Central memory CD4-positive, alpha-beta T cell (primary cell): ENCODE measurements around the gene COQ5.
A peak's percentile ranks its signal among the peaks of the same experiment; 100 is the strongest.

Experiments used
- DNase-seq: peaks from one replicate; pipeline ENCODE4 v3.0.0; 2022

Gene COQ5

DNA sequence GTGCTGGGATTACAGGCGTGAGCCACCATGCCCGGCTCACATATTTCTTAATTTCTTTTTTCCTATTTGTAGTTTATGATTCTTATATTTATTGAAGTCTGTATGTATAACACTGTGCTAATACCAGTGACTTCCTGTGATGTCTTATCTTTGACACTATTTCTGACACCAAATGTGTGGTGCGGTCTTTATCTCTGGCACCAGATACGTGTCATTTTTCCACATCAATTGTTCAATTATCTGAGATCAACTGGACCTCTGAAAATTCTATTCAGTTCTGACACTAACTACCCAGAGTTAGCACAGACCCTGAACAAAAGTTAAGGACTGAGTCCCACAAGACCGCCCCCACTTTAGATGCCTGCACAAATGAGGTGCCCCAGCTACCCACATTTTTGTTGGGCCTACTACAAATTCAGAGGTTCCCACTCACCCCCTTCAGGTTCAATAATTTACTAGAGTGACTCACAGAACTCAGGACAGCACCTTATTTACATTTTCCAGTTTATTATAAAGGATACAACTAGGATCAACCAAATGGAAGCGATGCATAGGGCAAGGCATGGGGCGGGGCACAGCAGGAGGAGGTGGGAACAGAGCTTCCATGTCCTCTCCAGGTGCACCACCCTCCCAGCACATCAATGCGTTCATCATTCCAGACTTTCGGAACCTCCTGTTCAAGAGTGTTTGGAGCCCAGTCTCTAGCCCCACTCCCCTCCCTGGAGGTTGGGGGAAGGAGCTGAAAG is 47.8 kb downstream of the COQ5 start:
- DNase-seq, result no peak

DNA sequence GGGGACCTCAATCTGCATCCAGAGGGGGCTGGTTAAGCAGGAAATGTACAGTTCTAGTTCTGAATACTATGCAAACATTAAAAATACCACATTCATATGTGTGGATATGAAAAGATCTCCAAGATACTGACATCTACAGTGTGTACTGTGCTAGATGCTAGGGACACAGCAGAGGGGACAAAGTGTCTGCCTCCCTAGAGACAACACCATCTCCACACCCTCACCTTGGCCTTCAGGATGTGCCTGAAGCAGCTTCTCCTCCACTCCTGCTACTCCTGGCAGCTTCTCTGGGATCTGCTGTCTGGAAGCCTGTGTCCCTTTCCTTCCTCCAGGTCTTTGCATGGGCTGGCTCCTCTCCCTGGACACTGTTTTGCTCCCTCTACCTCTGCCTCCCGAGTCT is 48.7 kb downstream of the COQ5 start:
- no peak for DNase-seq

- DNase-seq, result no peak
Measured at GRCh38 chr12:120479458-120479857, 49.5 kb downstream of the COQ5 start.

DNA sequence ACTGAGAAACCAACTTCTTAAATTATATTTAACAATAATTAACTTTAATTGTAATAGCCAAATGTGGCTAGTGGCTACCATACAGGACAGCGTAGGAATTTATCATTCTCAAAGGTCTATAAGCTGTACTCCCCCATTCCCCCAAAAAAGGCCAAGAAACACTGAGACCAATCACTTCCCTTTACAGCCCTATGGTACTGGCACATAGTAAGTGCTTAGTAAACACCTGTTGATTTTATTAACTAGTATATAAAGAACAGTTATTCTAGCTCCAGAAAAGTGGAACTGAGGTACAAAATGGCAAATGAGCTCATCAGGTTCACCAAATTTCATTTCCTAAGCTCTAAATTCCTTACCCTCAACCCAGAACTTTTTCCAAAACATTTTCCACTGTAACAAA is 53.3 kb downstream of the COQ5 start:
- DNase-seq, result no peak

DNA sequence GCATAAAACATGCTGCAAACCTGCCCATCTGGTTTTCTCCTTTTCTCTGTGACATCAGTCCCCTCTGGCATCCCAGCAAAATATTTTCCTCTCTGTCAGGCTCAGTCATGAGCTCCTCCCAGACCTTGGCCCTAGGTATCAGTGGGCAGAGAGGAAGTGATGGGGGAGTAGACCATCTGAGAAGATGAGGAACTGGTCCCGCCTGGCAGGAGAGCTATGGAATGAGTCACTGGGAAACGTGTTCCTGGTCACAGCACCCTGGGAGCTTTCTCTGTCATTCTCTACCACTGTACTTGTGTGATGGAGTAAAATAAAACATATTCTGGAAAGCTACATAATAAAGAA is 54.4 kb downstream of the COQ5 start:
- no peak for DNase-seq

DNA sequence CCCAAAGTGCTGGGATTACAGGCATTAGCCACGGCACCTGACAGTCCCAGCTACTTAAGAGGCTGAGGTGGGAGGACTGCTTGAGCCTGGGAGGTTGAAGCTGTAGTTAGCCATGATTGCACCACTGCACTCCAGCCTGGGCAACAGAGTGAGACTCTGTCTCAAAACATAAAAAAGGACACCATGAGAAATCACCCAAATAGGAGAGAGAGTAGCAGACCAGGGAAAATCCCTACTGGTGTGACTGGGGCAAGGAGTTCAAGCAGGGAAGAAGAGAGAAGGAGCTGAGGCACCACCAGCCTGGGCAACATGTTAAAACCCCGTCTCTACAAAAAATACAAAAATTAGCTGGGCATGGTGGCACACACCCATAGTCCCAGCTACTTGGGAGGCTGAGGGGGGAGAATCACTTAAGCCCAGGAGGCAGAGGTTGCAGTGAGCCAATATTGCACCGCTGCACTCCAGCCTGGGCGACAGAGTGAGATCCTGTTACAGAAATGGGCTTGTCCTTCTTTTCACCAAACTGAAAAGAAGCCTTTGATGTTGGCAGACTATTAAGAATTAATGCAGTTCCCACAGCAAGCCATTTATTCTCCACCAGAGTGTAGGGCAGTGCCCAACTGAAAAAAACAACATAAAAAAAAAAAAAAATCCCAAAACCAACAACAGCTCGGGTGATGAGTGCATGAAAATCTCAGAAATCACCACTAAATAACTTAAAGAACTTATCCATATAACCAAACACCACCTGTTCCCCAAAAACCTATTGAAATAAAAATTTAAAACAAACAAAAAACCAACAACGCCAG is 54.9 kb downstream of the COQ5 start:
- no peak for DNase-seq

DNA sequence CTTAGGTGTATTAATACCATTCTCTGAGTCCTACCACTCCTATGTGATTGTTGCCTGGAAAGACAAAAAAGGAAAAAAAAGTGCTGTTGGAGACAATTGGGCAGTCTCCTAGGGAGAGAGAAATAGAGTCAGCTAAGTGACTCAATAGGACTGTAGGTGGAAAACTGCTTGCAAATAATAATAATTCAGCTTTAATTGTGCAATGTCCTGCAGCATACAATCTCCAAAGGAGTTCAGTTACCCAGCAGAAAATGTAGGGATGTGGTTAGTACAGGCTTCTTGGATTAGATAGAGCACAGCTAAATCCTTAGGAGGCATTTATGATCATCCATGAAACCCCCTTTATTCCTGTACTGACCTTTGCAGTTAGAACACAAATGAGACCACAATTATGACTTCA is 56.4 kb downstream of the COQ5 start:
- no peak for DNase-seq

DNA sequence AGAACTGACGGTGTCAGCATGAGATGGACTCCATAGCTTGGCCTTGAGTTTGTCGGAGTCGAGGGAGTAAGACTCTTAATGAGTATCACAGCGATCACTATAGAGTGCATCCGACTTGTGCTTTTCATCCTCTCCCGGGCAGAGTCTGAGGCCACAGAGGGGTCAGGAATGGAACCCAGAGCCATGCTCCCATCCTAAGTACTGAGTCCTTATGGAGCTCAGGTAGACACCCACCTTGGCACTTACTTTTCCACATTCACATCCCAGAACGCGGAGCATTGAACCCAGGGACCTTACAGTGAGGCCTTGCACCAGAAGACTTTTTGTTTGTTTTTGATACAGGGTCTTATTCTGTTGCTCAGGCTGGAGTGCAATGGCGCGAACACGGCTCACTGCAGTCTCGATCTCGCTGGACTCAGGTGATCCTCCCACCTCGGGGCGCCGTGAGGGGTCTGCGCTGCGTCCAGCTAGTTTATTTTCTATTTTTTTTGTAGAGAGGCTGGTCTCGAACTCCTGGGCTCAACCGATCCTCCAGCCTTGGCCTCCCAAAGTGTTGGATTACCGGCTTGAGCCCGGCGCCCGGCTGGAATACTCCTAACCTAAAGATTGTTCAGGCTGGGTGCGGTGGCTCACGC is 58.7 kb downstream of the COQ5 start:
- no peak for DNase-seq

DNA sequence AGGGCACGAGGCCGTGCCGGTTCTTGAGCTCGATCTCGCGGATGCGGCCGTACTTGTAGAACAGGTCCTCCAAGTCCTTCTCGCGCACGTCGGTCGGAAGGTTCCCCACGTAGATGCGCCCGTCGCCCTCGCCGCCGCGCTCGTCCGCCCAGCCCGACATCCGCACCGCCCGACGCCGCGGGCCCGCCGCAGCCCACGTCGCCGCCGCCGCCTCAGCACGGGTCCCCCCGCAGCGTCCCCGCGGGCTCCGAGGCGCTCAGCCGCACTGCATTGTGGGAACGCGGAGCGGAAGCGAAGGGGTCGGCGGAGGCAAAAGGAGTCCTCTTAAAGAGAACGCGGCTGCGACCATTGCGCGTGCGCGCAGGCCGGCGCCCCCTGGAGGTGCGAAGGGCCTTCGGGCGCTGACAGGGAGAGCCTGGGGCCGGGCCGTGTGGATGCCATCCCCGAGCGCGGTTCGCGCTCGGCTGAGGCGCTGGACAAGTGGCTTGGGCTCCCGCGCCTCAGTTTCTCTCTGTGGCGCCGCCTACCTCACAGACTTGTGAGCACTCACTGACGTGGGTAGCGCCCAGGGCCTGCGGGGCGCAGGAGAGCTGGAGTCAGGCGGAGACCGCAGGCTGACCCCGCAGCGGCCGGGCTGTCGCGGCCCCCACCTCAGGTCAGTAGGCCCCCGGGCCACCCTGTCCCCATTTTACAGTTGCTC is 59.4 kb downstream of the COQ5 start, which contains the start of gene SRSF9:
Gene SRSF9, minus strand, starts transcription at position 299 of the 700 bp plus-strand sequence. Its CDS starts 139 bp downstream, at position 160.
- DNase-seq, result peak; percentile 97

DNA sequence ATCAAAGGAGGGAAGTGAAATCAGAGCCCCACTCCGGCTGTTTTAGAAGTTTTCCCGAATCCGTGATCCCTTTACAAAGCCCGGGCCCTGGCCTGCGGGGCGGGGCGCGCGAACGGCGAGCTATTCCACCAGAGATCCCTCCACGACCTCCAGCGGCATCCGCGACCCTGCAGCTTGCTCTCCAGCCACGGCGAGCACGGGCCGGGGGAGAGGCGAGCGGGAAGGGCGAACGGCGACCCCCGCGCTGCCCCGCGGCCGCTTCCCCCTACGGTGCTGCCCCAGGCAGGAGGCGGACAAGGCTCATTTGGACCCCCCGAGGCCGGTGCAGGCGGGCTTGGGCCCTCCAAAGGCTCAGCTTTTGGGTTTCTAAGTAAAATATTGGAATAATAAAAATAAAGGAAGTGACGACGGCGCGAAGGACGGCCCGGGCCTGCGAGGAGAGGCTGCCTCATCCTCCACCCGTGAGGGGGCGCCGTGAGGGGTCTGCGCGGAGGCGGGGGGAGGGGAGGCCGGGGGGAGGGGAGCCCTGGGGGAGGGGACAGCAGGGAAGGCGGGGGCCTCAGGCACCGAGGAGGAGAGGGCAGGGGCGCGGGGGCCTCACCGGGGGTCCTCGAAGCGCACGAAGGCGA is 60.0 kb downstream of the COQ5 start:
- DNase-seq, result peak; percentile 16

GRCh38 chr12:120468325-120468820 is 60.6 kb downstream of the COQ5 start:
- no peak for DNase-seq

DNA sequence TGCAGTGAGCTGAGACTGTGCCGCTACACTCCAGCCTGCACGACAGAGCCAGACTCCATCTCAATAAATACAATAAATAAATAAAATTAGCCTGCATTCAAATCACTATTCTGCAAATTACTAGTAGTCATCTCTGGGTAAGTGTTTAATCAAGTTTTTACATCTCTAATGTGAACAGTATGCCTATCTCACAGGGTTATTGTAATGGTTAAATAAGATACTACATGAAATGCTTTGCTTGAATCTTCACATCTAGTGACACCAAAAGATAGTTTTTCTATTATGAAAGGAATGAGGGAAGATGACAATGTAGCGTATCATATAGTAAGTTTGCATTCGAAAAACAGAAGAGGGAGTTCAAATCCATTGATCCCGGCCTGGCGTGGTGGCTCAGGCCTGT is 61.5 kb downstream of the COQ5 start:
- no peak for DNase-seq

DNA sequence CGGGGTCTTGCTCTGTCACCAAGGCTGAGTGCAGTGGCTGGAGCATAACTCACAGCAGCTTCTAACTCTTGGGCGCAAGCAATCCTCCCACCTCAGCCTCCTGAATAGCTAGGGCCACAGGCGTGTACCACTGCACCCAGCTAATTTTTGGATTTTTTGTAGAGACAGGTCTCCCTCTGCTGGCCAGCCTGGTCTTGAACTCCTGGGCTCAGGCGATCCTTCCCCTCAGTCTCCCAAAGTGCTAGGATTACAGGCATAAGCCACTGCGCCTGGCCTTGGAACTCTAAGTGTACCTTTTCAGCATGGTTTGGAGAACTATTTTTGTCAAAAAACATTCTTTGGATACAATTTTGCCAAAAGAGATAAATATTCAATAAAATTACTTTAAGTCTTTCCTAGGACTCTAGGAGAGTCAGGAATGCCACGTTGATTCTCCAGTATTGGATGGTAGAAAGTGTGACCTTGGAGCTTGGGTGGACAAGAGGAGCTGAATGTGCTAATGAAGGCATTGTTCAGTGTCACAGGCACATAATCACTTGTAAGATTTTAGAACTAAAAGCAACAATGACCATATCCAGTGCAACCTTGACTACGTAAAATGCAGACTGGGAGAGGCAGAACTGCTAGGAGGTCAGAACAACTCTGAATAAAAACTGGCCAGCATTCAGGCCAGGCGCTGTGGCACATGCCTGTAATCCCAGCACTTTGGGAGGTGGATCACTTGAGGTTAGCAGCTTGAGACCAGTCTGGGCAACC is 62.2 kb downstream of the COQ5 start:
- peak; percentile 44 for DNase-seq

GRCh38 chr12:120465756-120466155 is 63.2 kb downstream of the COQ5 start:
- DNase-seq, result no peak

DNA sequence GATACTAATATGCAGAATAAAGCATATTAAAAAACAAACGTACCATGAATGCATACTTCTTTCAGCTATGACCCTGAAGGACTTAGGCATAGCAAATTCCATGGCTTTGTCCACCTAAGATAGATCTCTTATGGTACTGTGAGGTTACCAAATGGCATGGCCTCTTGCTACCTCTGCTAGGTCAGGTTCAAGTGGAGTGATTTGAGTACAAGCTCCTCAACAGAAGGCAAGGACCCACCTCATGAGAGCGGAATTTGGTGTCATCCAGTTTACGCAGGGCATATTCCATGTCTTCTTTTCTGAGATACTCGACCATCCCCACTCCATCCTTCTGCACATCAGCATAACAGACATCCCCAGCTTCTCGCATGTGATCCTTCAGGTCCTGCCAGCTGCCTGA is 65.2 kb downstream of the COQ5 start:
- DNase-seq, result no peak

DNA sequence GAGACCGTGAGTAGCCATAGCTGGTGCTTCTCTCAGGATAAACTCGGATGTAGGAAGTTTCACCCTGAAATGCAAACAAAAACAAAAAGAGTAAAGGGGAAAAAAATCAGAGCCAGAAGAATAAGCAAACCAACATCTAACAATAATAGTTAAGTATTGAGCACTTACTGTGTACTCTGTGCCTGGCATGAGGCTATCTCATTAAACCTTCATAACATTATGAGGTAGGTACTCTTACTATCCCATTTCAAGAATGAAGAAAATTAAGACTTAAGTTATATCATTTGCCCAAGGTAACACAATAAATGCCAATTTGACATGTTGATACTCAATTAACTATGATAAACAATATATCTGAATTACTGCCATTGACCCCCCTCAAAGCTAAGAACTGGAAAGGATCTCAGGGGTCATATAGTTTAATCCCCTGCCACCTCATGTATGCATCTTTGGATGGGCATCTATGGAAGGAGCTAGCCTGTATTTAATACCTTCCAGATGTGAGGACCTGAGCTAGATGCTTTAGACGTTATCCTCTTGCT is 66.8 kb downstream of the COQ5 start:
- DNase-seq, result no peak

- no peak for DNase-seq
Measured at GRCh38 chr12:120460157-120460556, 68.8 kb downstream of the COQ5 start.

DNA sequence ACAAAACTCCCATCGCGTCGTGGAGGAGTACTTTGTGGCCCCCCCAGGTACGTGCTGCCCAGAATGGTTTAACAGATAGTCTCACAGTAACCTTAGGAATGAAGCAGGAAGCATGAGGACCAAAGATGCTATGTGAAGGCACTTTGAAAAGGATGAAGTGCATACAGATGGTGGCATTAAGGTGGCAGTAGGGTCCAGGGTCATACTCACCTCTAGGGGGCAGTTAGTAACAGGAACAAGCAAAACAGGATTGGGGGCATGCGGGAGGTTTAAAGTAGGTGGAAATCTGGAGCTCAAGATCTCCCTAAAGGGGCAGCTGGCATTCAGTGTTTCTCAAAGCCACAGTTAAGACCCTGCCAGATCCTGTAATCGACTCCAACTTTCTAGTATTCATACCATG is 71.8 kb downstream of the COQ5 start:
- no peak for DNase-seq

GRCh38 chr12:120455302-120455701 is 73.7 kb downstream of the COQ5 start:
- no peak for DNase-seq

DNA sequence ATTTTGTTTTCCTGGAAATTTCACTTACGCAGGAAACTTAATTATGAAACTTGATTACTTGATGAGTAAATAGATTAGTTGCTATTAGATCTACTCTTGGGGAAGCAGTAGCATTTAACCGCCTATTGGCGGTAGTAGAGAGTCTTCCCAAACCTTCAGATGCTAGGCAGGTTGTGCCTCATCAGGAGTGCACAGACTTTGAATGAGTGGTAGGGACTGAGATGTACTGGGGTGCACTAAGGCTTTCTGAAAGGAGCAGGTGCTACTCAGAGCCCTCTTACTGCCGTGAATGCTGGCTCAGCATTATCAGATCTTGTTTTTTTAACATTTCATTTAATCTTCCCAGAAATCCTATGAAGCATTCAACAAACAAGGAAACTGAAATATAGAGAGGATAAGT is 75.0 kb downstream of the COQ5 start:
- DNase-seq, result no peak
